ENCODE measurements around the gene VPREB1.

The VPREB1 gene

DNA sequence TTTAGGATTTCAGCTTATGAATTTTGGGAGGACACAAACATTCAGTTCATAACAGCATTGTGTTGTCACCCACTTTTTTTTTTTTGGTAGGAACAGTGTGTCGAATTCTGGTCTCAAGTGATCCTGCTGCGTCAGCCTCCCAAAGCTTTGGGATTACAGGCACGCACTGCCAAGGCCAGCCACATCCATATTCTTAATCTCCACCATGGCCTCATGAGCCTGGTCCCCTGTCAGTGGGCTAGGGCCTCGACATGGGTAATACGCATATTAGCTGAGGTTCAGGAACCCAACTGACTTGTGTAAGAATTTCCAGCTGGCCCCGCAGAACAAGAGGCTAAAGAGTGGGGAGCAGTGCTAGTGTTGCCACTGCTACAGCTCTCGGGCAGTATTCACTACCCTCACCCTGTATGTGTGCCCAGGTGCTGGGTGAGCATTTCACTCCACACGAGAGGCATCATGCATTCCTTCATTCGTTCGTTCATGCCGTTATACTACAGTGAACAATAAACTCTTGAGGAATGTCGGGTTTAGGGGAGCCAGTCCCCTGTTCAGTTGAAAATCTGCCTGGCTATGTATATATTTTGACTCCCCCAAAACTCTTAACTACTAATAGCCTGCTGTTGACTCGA, 5.2 kb upstream of the VPREB1 start:
- Histone ChIP-seq H3K27ac (no peak overlapping the region), H3K27me3 (ENCODE audit: control insufficient read depth, insufficient read depth, low read length) (no peaks in the 10 kb centered on the region), H3K9ac (no peak overlapping the region), H2AFZ (no peak overlapping the region), H3K4me2 (ENCODE audit: low read length) (no peak overlapping the region), H3K79me2 (no peaks in the 10 kb centered on the region), H3K4me1 (no peaks in the 10 kb centered on the region), H3K9me3 (ENCODE audit: control insufficient read depth, low read length) (no peaks in the 10 kb centered on the region), H3K36me3 (ENCODE audit: control insufficient read depth, insufficient read depth, low read length) (no peaks in the 10 kb centered on the region), H3K4me3 (ENCODE audit: low read depth, low read length) (no peak overlapping the region)
- TF ChIP-seq, protein P1, sequence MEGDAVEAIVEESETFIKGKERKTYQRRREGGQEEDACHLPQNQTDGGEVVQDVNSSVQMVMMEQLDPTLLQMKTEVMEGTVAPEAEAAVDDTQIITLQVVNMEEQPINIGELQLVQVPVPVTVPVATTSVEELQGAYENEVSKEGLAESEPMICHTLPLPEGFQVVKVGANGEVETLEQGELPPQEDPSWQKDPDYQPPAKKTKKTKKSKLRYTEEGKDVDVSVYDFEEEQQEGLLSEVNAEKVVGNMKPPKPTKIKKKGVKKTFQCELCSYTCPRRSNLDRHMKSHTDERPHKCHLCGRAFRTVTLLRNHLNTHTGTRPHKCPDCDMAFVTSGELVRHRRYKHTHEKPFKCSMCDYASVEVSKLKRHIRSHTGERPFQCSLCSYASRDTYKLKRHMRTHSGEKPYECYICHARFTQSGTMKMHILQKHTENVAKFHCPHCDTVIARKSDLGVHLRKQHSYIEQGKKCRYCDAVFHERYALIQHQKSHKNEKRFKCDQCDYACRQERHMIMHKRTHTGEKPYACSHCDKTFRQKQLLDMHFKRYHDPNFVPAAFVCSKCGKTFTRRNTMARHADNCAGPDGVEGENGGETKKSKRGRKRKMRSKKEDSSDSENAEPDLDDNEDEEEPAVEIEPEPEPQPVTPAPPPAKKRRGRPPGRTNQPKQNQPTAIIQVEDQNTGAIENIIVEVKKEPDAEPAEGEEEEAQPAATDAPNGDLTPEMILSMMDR (IDR thresholded peaks at IDR 0.05), result no peak

GRCh38 chr22:22241554-22241898, 3.1 kb upstream of the VPREB1 start:
- Histone ChIP-seq H3K36me3 (ENCODE audit: control insufficient read depth, insufficient read depth, low read length) (no peaks in the 10 kb centered on the region), H3K4me2 (ENCODE audit: low read length) (no peak overlapping the region), H3K9ac (no peak overlapping the region), H3K4me1 (no peaks in the 10 kb centered on the region), H3K27me3 (ENCODE audit: control insufficient read depth, insufficient read depth, low read length) (no peaks in the 10 kb centered on the region), H3K27ac (no peak overlapping the region), H3K4me3 (ENCODE audit: low read depth, low read length) (no peak overlapping the region), H3K79me2 (no peaks in the 10 kb centered on the region), H2AFZ (no peak overlapping the region), H3K9me3 (ENCODE audit: control insufficient read depth, low read length) (no peaks in the 10 kb centered on the region)
- TF ChIP-seq, protein P1 (IDR thresholded peaks at IDR 0.05), result no peak

- no peaks in the 10 kb centered on the region for H3K79me2 ChIP-seq
- H3K27me3 ChIP-seq (ENCODE audit: control insufficient read depth, insufficient read depth, low read length), result no peaks in the 10 kb centered on the region
- H3K9ac ChIP-seq, result no peak overlapping the region
- TF ChIP-seq, protein P1 (IDR thresholded peaks at IDR 0.05), result no peak
- H3K4me3 ChIP-seq (ENCODE audit: low read depth, low read length), result no peak overlapping the region
- no peak overlapping the region for H3K27ac ChIP-seq
- H3K36me3 ChIP-seq (ENCODE audit: control insufficient read depth, insufficient read depth, low read length), result no peaks in the 10 kb centered on the region
- no peaks in the 10 kb centered on the region for H3K9me3 ChIP-seq (ENCODE audit: control insufficient read depth, low read length)
- no peaks in the 10 kb centered on the region for H3K4me1 ChIP-seq
- no peak overlapping the region for H3K4me2 ChIP-seq (ENCODE audit: low read length)
- no peak overlapping the region for H2AFZ ChIP-seq
Observed at GRCh38 chr22:22242488-22242887, 2.1 kb upstream of the VPREB1 start.

GRCh38 chr22:22243033-22243680, 1.4 kb upstream of the VPREB1 start:
- no peak overlapping the region for H3K4me2 ChIP-seq (ENCODE audit: low read length)
- no peak overlapping the region for H2AFZ ChIP-seq
- no peak overlapping the region for H3K9ac ChIP-seq
- no peaks in the 10 kb centered on the region for H3K4me1 ChIP-seq
- TF ChIP-seq, protein P1 (IDR thresholded peaks at IDR 0.05), result no peak
- H3K4me3 ChIP-seq (ENCODE audit: low read depth, low read length), result no peak overlapping the region
- no peaks in the 10 kb centered on the region for H3K27me3 ChIP-seq (ENCODE audit: control insufficient read depth, insufficient read depth, low read length)
- H3K9me3 ChIP-seq (ENCODE audit: control insufficient read depth, low read length), result no peaks in the 10 kb centered on the region
- H3K79me2 ChIP-seq, result no peaks in the 10 kb centered on the region
- no peaks in the 10 kb centered on the region for H3K36me3 ChIP-seq (ENCODE audit: control insufficient read depth, insufficient read depth, low read length)
- H3K27ac ChIP-seq, result no peak overlapping the region
